SK-N-SH treated with all-trans-retinoic acid at 6 μM for 48 hours (cell line): ENCODE results near the gene DOLK.

Experiments used
- ATAC-seq: fragments of 200-7000 bp; cut with Tn5 transposase; 3 replicates; pipeline ENCODE4 v1.9.1; 2020; ENCODE audit warnings: mild to moderate bottlenecking, moderate library complexity
- BACH2 ChIP-seq: fragments of 250-450 bp; sonication (Bioruptor Pico); IDR thresholded peaks from 2 replicates; pipeline ENCODE4 v1.9.0; 2021; ENCODE audit warnings: mild to moderate bottlenecking, borderline replicate concordance
- CSDC2 ChIP-seq: fragments of 250-450 bp; sonication (Bioruptor Pico); IDR thresholded peaks from 2 replicates; pipeline ENCODE4 v1.5.0; 2020; ENCODE audit warnings: mild to moderate bottlenecking, moderate library complexity
- CSRNP3 ChIP-seq: fragments of 250-450 bp; sonication (Bioruptor Pico); IDR thresholded peaks from 2 replicates; pipeline ENCODE4 v1.5.1; 2021; ENCODE audit warnings: mild to moderate bottlenecking, moderate library complexity
- ISL1 ChIP-seq: fragments of 250-450 bp; sonication (Bioruptor Pico); IDR thresholded peaks from 2 replicates; pipeline ENCODE4 v2.1.2; 2022; ENCODE audit warnings: mild to moderate bottlenecking, moderate library complexity
- OSR1 ChIP-seq: fragments of 250-450 bp; sonication (Bioruptor Pico); IDR thresholded peaks from 2 replicates; pipeline ENCODE4 v1.8.0; 2022; ENCODE audit warnings: moderate library complexity, mild to moderate bottlenecking, inconsistent platforms
- POU6F1 ChIP-seq: fragments of 250-450 bp; sonication (Bioruptor Pico); IDR thresholded peaks from 2 replicates; pipeline ENCODE4 v1.8.0; 2021; ENCODE audit warnings: low read depth, mild to moderate bottlenecking, moderate library complexity, borderline replicate concordance
- RARB ChIP-seq: fragments of 250-450 bp; sonication (Bioruptor Pico); IDR thresholded peaks from 2 replicates; pipeline ENCODE4 v1.8.0; 2021; ENCODE audit warnings: mild to moderate bottlenecking, moderate library complexity
- SNAI2 ChIP-seq: fragments of 250-450 bp; sonication (Bioruptor Pico); IDR thresholded peaks from 2 replicates; pipeline ENCODE4 v1.5.0; 2020; ENCODE audit warnings: mild to moderate bottlenecking, moderate library complexity
- TCF4 ChIP-seq: fragments of 250-450 bp; sonication (Bioruptor Pico); IDR thresholded peaks from 2 replicates; pipeline ENCODE4 v1.8.0; 2021; ENCODE audit warnings: mild to moderate bottlenecking, moderate library complexity, borderline replicate concordance
- TOX ChIP-seq: fragments of 250-450 bp; sonication (Bioruptor Pico); IDR thresholded peaks from 2 replicates; pipeline ENCODE4 v1.8.0; 2021; ENCODE audit warnings: mild to moderate bottlenecking, moderate library complexity, borderline replicate concordance
- TSHZ2 ChIP-seq: fragments of 250-450 bp; sonication (Bioruptor Pico); IDR thresholded peaks from 2 replicates; pipeline ENCODE4 v1.5.0; 2020; ENCODE audit warnings: mild to moderate bottlenecking, moderate library complexity
- ZC3H10 ChIP-seq: fragments of 250-450 bp; sonication (Bioruptor Pico); IDR thresholded peaks from 2 replicates; pipeline ENCODE4 v1.5.1; 2021; ENCODE audit warnings: mild to moderate bottlenecking, moderate library complexity
- ZFP3 ChIP-seq: fragments of 250-450 bp; sonication (Bioruptor Pico); IDR thresholded peaks from 2 replicates; pipeline ENCODE4 v1.5.0; 2020; ENCODE audit warnings: mild to moderate bottlenecking, moderate library complexity
- ZFP30 ChIP-seq: fragments of 450-650 bp; formaldehyde crosslinking; IDR thresholded peaks from 2 replicates; pipeline ENCODE4 v1.5.0; 2022; ENCODE audit warnings: mild to moderate bottlenecking, moderate library complexity
- ZNF565 ChIP-seq: fragments of 450-650 bp; formaldehyde crosslinking; conservative IDR thresholded peaks from 2 replicates; pipeline ENCODE4 v1.5.0; 2020; ENCODE audit warnings: low read depth, mild to moderate bottlenecking, moderate library complexity
- TF ChIP-seq, protein P1 (sequence below): fragments of 250-450 bp; sonication (Bioruptor Pico); IDR thresholded peaks from 2 replicates; pipeline ENCODE4 v1.5.1; 2020; ENCODE audit warnings: low read depth, mild to moderate bottlenecking, moderate library complexity
- TF ChIP-seq, protein P2 (sequence below): fragments of 250-450 bp; sonication (Bioruptor Pico); IDR thresholded peaks from 2 replicates; pipeline ENCODE4 v1.8.0; 2020; ENCODE audit warnings: mild to moderate bottlenecking, moderate library complexity, borderline replicate concordance

Gene DOLK

DNA sequence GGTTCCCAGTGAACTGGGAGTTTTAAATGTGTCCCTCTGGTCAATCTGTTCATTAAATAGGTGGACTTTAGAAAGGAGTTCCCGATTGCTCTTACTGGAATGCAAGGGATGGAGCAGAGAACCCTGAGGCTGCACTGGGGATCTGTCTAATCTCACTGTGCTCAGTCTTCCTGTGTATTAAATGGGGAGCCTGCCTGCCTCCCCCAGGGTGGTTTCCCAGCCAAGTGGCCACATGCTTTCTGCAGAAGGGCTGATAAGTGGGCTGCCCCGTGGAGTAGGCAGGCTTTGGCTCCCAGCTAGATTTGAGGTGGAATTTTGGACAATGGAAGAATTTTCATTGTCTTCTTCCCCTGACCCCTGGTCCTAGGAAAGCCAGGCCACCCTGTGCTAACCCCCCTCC is 40.7 kb downstream of the DOLK start:
- TF ChIP-seq CSDC2 (CRISPR knock-in tag) (no peak), POU6F1 (CRISPR knock-in tag) (no peak)

GRCh38 chr9:128905964-128906363 is 41.4 kb downstream of the DOLK start:
- no peak for ATAC-seq
- TF ChIP-seq ZFP30 (CRISPR knock-in tag) (no peak), TSHZ2 (CRISPR knock-in tag) (no peak), ZNF565 (CRISPR knock-in tag) (no peak), RARB (CRISPR knock-in tag) (no peak), POU6F1 (CRISPR knock-in tag) (no peak), CSRNP3 (CRISPR knock-in tag) (no peak), BACH2 (CRISPR knock-in tag) (no peak), TOX (CRISPR knock-in tag) (no peak), OSR1 (no peak), TCF4 (no peak), ZC3H10 (CRISPR knock-in tag) (no peak)
- TF ChIP-seq, protein P1, sequence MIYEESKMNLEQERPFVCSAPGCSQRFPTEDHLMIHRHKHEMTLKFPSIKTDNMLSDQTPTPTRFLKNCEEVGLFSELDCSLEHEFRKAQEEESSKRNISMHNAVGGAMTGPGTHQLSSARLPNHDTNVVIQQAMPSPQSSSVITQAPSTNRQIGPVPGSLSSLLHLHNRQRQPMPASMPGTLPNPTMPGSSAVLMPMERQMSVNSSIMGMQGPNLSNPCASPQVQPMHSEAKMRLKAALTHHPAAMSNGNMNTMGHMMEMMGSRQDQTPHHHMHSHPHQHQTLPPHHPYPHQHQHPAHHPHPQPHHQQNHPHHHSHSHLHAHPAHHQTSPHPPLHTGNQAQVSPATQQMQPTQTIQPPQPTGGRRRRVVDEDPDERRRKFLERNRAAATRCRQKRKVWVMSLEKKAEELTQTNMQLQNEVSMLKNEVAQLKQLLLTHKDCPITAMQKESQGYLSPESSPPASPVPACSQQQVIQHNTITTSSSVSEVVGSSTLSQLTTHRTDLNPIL (CRISPR knock-in tag), result no peak

More for the DNA sequence above, 40.7 kb downstream of the DOLK start:
- no peak for ATAC-seq

DNA sequence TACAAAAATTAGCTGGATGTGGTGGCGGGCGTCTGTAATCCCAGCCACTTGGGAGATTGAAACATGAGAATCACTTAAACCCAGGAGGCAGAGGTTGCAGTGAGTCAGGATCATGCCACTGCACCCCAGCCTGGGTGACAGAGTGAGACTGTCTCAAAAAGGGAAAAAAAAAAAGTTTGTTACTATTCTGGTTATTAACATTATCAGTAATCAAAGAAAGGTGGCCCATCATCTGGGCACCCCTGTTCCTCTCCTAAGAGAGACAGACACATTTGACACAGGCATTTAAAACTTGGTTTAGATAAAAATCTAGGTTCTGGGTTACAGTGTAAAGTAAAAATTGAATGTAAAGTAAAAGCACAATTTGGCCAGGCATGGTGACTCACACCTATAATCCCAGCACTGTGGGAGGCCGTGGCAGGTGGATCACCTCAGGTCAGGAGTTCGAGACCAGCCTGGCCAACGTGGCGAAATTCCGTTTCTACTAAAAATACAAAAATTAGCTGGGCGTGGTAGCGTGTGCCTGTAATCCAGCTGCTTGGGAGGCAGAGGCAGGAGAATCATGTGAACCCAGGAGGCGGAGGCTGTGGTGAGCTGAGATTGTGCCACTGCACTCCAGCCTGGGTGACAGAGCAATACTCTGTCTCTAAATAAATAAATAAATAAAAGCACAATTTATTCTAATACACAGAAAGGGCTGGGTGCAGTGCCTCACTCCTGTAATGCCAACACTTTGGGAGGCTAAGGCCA is 43.4 kb downstream of the DOLK start:
- TF ChIP-seq ZFP30 (CRISPR knock-in tag) (no peak), POU6F1 (CRISPR knock-in tag) (no peak), ISL1 (no peak), BACH2 (CRISPR knock-in tag) (no peak), ZC3H10 (CRISPR knock-in tag) (no peak), ZFP3 (CRISPR knock-in tag) (no peak), SNAI2 (CRISPR knock-in tag) (no peak), TSHZ2 (CRISPR knock-in tag) (no peak), TOX (CRISPR knock-in tag) (no peak)
- TF ChIP-seq, protein P2, sequence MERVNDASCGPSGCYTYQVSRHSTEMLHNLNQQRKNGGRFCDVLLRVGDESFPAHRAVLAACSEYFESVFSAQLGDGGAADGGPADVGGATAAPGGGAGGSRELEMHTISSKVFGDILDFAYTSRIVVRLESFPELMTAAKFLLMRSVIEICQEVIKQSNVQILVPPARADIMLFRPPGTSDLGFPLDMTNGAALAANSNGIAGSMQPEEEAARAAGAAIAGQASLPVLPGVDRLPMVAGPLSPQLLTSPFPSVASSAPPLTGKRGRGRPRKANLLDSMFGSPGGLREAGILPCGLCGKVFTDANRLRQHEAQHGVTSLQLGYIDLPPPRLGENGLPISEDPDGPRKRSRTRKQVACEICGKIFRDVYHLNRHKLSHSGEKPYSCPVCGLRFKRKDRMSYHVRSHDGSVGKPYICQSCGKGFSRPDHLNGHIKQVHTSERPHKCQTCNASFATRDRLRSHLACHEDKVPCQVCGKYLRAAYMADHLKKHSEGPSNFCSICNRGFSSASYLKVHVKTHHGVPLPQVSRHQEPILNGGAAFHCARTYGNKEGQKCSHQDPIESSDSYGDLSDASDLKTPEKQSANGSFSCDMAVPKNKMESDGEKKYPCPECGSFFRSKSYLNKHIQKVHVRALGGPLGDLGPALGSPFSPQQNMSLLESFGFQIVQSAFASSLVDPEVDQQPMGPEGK (CRISPR knock-in tag), result no peak
- ATAC-seq, result peak; percentile 33; the same call in 1 of the 3 replicates
